ENCODE data around the gene FREY1. TPM values are rescaled to one million over a fixed set of nuclear protein-coding genes. Genes with fewer than 3 reads are reported as not detected.

Gene FREY1
- total and polyA plus RNA-seq, 8 donors: 0.33 to 9.9 (median 3.6) TPM; not detected in 4

DNA sequence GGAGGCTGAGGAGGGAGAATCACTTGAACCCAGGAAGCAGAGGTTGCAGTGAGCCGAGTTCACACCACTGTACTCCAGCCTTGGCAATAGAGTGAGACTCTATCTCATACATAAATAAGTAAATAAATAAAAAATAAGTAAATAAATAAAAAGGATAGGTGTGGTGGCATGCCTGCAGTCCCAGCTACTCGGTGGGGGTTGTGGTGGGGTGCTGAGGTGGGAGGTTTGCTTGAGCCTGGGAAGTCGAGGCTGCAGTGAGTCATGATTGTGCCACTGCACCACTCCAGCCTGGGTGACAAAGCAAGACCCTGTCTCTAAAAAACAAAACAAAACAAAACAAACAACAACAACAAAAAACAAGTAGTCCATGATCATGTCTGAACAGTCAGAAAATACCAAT, 18.5 kb upstream of the FREY1 start:
- DNase-seq: no peak
- 77 to 96% (median 87%) methylated on average over 3 of the region's 3 CpGs for WGBS, 5 donors
- H3K4me3 ChIP-seq: no peak overlapping the region
- H3K36me3 ChIP-seq: no peaks in the 10 kb centered on the region
- peaks cover 16 to 44% (median 42%) of the 10 kb centered on the region in 4 donors for H3K4me1 ChIP-seq
- H3K27ac ChIP-seq: no peak overlapping the region
- H3K27me3 ChIP-seq: peaks cover 0 to 44% (median 20%) of the 10 kb centered on the region in 3 donors
- no peaks in the 10 kb centered on the region for H3K9me3 ChIP-seq
- TF ChIP-seq EP300 (IDR thresholded peaks at IDR 0.05) (no peak), POLR2AphosphoS5 (IDR thresholded peaks at IDR 0.05) (no peak), POLR2A (IDR thresholded peaks at IDR 0.05) (no peak)
- TF ChIP-seq, protein P1, sequence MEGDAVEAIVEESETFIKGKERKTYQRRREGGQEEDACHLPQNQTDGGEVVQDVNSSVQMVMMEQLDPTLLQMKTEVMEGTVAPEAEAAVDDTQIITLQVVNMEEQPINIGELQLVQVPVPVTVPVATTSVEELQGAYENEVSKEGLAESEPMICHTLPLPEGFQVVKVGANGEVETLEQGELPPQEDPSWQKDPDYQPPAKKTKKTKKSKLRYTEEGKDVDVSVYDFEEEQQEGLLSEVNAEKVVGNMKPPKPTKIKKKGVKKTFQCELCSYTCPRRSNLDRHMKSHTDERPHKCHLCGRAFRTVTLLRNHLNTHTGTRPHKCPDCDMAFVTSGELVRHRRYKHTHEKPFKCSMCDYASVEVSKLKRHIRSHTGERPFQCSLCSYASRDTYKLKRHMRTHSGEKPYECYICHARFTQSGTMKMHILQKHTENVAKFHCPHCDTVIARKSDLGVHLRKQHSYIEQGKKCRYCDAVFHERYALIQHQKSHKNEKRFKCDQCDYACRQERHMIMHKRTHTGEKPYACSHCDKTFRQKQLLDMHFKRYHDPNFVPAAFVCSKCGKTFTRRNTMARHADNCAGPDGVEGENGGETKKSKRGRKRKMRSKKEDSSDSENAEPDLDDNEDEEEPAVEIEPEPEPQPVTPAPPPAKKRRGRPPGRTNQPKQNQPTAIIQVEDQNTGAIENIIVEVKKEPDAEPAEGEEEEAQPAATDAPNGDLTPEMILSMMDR (IDR thresholded peaks at IDR 0.05): no peak
- intact Hi-C loops (cut with DNase I; ENCODE audit: low total_unique reads): no loop called here

DNA sequence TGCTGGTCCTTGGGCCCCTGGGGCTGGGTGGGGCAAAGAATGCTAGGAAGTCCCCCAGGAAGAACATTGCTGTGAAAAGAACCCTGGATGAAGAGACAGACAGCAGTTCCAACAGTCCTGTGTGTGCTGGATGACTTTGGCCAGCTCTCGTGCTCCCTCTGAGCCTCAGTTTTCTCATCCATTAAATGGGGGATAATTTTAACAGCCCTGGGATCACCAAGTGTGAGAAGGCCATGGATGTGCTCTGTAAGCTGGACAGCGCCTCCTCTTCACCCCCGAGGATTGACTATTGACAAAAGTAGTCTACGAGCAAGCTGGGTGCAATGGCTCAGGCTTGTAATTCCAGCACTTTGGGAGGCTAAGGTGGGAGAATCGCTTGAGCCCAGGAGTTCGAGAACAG, 17.9 kb upstream of the FREY1 start:
- intact Hi-C loops (cut with DNase I; ENCODE audit: low total_unique reads): no loop called here
- 83 to 92% (median 90%) methylated on average over 6 of the region's 6 CpGs for WGBS, 5 donors
- H3K4me1 ChIP-seq: peaks cover 16 to 44% (median 37%) of the 10 kb centered on the region in 4 donors
- no peak overlapping the region for H3K27ac ChIP-seq
- H3K9me3 ChIP-seq: no peaks in the 10 kb centered on the region
- DNase-seq: peak in 1 of 2 donors; percentile 4
- H3K27me3 ChIP-seq: peaks cover 0 to 44% (median 20%) of the 10 kb centered on the region in 3 donors
- TF ChIP-seq POLR2AphosphoS5 (IDR thresholded peaks at IDR 0.05): no peak
- TF ChIP-seq EP300 (IDR thresholded peaks at IDR 0.05): no peak
- no peak for TF ChIP-seq POLR2A (IDR thresholded peaks at IDR 0.05)
- TF ChIP-seq, protein P1 (IDR thresholded peaks at IDR 0.05): no peak
- no peak overlapping the region for H3K4me3 ChIP-seq
- H3K36me3 ChIP-seq: no peaks in the 10 kb centered on the region

DNA sequence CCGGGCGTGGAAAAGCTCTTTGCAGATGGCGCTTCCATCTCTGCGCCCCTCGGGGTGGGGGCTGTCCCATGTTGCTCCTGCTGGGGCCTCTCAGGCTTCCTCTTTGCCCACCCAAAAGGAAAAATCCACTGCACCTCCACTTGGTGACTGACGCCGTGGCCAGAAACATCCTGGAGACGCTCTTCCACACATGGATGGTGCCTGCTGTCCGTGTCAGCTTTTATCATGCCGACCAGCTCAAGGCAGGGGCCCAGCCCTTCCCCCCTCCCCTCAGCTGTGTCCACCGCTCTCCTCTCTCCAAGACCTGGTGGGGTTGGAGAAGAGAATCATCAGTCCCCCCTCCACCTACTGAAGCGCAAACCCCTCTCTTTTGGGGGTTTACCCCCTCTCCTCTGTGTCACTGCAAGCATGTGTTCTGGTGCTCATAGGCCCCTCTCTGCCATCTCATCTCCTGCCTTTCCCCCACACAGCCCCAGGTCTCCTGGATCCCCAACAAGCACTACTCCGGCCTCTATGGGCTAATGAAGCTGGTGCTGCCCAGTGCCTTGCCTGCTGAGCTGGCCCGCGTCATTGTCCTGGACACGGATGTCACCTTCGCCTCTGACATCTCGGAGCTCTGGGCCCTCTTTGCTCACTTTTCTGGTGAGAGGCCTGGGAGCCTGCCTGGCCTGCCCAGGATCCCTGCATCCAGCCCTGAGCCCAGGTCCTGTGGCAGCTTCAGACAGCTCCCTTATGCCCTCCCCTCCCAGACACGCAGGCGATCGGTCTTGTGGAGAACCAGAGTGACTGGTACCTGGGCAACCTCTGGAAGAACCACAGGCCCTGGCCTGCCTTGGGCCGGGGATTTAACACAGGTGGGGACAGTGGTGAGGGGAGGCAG, 17.2 kb upstream of the FREY1 start:
- WGBS, 5 donors: 61 to 77% (median 74%) methylated on average over 19 to 22 of the region's 22 CpGs
- H3K27ac ChIP-seq: peak overlapping the region in 1 of 5 donors; percentile 14
- DNase-seq: peak in 1 of 2 donors; percentile 16
- TF ChIP-seq EP300 (IDR thresholded peaks at IDR 0.05) (no peak), POLR2A (IDR thresholded peaks at IDR 0.05) (no peak), POLR2AphosphoS5 (IDR thresholded peaks at IDR 0.05) (no peak)
- TF ChIP-seq, protein P1 (IDR thresholded peaks at IDR 0.05): no peak
- intact Hi-C loops (cut with DNase I; ENCODE audit: low total_unique reads): no loop called here
- H3K36me3 ChIP-seq: no peaks in the 10 kb centered on the region
- peaks cover 0 to 44% (median 20%) of the 10 kb centered on the region in 3 donors for H3K27me3 ChIP-seq
- peaks cover 17 to 44% (median 36%) of the 10 kb centered on the region in 4 donors for H3K4me1 ChIP-seq
- H3K9me3 ChIP-seq: no peaks in the 10 kb centered on the region
- no peak overlapping the region for H3K4me3 ChIP-seq

DNA sequence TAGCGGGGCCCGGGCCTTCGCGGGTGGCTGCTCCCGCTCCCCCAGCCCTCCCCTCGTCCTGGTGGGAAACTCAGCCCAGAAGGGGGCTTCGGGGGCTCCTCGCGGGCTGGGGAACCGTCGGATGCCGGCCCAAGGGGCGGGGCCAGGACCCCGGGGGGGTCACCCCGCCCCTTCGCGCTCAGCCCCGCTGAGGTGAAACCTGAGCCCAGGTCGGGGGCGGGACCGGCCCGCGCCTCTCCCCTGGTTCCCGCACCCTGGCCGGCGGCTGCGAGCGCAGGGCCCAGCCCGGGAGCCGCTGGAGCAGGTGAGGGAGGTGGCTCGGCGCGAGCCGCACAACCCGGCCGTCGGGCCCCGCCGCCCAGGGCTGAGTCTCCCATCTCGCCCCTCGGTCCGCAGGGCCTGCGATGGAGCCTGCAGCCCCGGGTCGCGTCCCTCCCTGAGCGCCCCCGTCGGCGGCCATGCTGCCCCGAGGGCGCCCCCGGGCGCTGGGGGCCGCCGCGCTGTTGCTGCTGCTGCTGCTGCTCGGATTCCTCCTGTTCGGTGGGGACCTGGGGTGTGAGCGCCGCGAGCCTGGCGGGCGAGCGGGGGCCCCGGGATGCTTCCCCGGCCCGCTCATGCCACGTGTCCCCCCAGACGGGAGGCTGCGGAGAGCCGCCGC, 15.5 kb upstream of the FREY1 start, which contains the start of gene LARGE2:
Gene LARGE2, plus strand, starts transcription at position 232 of the 658 bp plus-strand sequence. Its CDS starts 227 bp downstream, at position 459.
- intact Hi-C loops (cut with DNase I; ENCODE audit: low total_unique reads): no loop called here
- no peaks in the 10 kb centered on the region for H3K9me3 ChIP-seq
- no peaks in the 10 kb centered on the region for H3K36me3 ChIP-seq
- DNase-seq: peak; percentile 78 to 86
- peak within 1 kb of the TSS; percentile 73 to 93 (median 86) for H3K27ac ChIP-seq
- H3K27me3 ChIP-seq: peaks cover 0 to 44% (median 20%) of the 10 kb centered on the region in 3 donors
- H3K4me1 ChIP-seq: peaks cover 23 to 49% (median 41%) of the 10 kb centered on the region in 4 donors
- TF ChIP-seq, protein P1 (IDR thresholded peaks at IDR 0.05): no peak
- TF ChIP-seq EP300 (IDR thresholded peaks at IDR 0.05): no peak
- no peak for TF ChIP-seq POLR2AphosphoS5 (IDR thresholded peaks at IDR 0.05)
- TF ChIP-seq POLR2A (IDR thresholded peaks at IDR 0.05): no peak
- peak within 1 kb of the TSS; percentile 44 to 62 (median 50) for H3K4me3 ChIP-seq
- WGBS, 5 donors: 1 to 3% (median 1%) methylated on average over 15 to 73 of the region's 73 CpGs

Measured in stomach (tissue), 9 donors.